ENCODE results near the gene CLDN24.

Gene CLDN24

GRCh38 chr4:183358215-183358755 lies 36.1 kb upstream of the CLDN24 start:
- no peak for TF ChIP-seq REST (IDR thresholded peaks at IDR 0.05; ENCODE audit: insufficient read depth in 1 of 2, low read depth in 2 of 2, low read length in 2 of 2)
- TF ChIP-seq POLR2AphosphoS5 (IDR thresholded peaks at IDR 0.05; ENCODE audit: low read depth, low read length): no peak
- TF ChIP-seq FOXP2 (optimal IDR thresholded peaks at IDR 0.05; ENCODE audit: borderline replicate concordance, extremely low read depth, extremely low read length, insufficient read depth): no peak
- TF ChIP-seq SIN3A (IDR thresholded peaks at IDR 0.05; ENCODE audit: borderline replicate concordance, insufficient read depth, low read length): no peak
- no peak for TF ChIP-seq TAF1 (IDR thresholded peaks at IDR 0.05; ENCODE audit: borderline replicate concordance, insufficient read depth, low read length)

- TF ChIP-seq TAF1 (IDR thresholded peaks at IDR 0.05; ENCODE audit: borderline replicate concordance, insufficient read depth, low read length) (no peak), REST (IDR thresholded peaks at IDR 0.05; ENCODE audit: insufficient read depth in 1 of 2, low read depth in 2 of 2, low read length in 2 of 2) (no peak), POLR2AphosphoS5 (IDR thresholded peaks at IDR 0.05; ENCODE audit: low read depth, low read length) (no peak), FOXP2 (optimal IDR thresholded peaks at IDR 0.05; ENCODE audit: borderline replicate concordance, extremely low read depth, extremely low read length, insufficient read depth) (no peak), SIN3A (IDR thresholded peaks at IDR 0.05; ENCODE audit: borderline replicate concordance, insufficient read depth, low read length) (no peak)
Measured at GRCh38 chr4:183356931-183357675, 34.9 kb upstream of the CLDN24 start.

GRCh38 chr4:183356173-183356830 lies 34.1 kb upstream of the CLDN24 start:
- no peak for TF ChIP-seq REST (IDR thresholded peaks at IDR 0.05; ENCODE audit: insufficient read depth in 1 of 2, low read depth in 2 of 2, low read length in 2 of 2)
- TF ChIP-seq POLR2AphosphoS5 (IDR thresholded peaks at IDR 0.05; ENCODE audit: low read depth, low read length): no peak
- no peak for TF ChIP-seq SIN3A (IDR thresholded peaks at IDR 0.05; ENCODE audit: borderline replicate concordance, insufficient read depth, low read length)
- TF ChIP-seq FOXP2 (optimal IDR thresholded peaks at IDR 0.05; ENCODE audit: borderline replicate concordance, extremely low read depth, extremely low read length, insufficient read depth): no peak
- TF ChIP-seq TAF1 (IDR thresholded peaks at IDR 0.05; ENCODE audit: borderline replicate concordance, insufficient read depth, low read length): no peak

- TF ChIP-seq TAF1 (IDR thresholded peaks at IDR 0.05; ENCODE audit: borderline replicate concordance, insufficient read depth, low read length) (no peak), REST (IDR thresholded peaks at IDR 0.05; ENCODE audit: insufficient read depth in 1 of 2, low read depth in 2 of 2, low read length in 2 of 2) (no peak), FOXP2 (optimal IDR thresholded peaks at IDR 0.05; ENCODE audit: borderline replicate concordance, extremely low read depth, extremely low read length, insufficient read depth) (no peak), POLR2AphosphoS5 (IDR thresholded peaks at IDR 0.05; ENCODE audit: low read depth, low read length) (no peak), SIN3A (IDR thresholded peaks at IDR 0.05; ENCODE audit: borderline replicate concordance, insufficient read depth, low read length) (no peak)
Measured at GRCh38 chr4:183355405-183355804, 33.2 kb upstream of the CLDN24 start.
